H1 (cell line): Measurements from ENCODE around the gene UBR7. TPM values are rescaled to one million over a fixed set of nuclear protein-coding genes. Genes with fewer than 3 reads are reported as not detected.

Experiments used
- FOSL1 ChIP-seq: IDR thresholded peaks from 2 replicates; pipeline ENCODE4 v1.6.1; 2011; ENCODE audit warnings: mild to moderate bottlenecking, low read depth, low read length, moderate library complexity; ENCODE audit not compliant: insufficient read depth
- NANOG ChIP-seq: IDR thresholded peaks from 2 replicates; pipeline ENCODE4 v1.6.1; 2011; ENCODE audit warnings: low read length, low read depth, mild to moderate bottlenecking, inconsistent platforms; ENCODE audit not compliant: insufficient read depth, poor library complexity, severe bottlenecking
- polyA plus RNA-seq, 7 experiments: library from polyadenylated mRNA; depleted of rRNA in 3 of 7; stranded (reverse) in 5 of 7; unstranded in 2 of 7; fragments of >200 nt in 5 of 7; fragments of 200-250 nt in 2 of 7; gene quantifications; 1 replicate in 5 of 7; 2 replicates in 1 of 7; 4 replicates in 1 of 7; pipeline versions ENCODE4 v1.2.1 to v1.2.3, GENCODE V29; 2011 to 2013; ENCODE audit warnings: missing spikeins in 2 of 7, mixed read lengths in 2 of 7
- total RNA-seq: library from RNA; stranded (reverse); fragmentation: NEBNext Ultra II Directional; extraction: Animal tissue kit (Norgen Biotek cat#: 25700); gene quantifications from 2 replicates; pipeline ENCODE4 v1.2.1, GENCODE V29; 2021

The UBR7 gene
- total and polyA plus RNA-seq, 2 of the 8 experiments (the other 6 are each of a cell fraction or from before 2014, with no cell fraction given) = 20.1 to 28.4 TPM

GRCh38 chr14:93175492-93175891, 31.6 kb upstream of the UBR7 start (continued):
- TF ChIP-seq FOSL1 (no peak), NANOG (no peak)
